Measurements from ENCODE around the gene CBARP. TPM values are rescaled to one million over a fixed set of nuclear protein-coding genes. Genes with fewer than 3 reads are reported as not detected.

CBARP gene
- polyA plus RNA-seq, 3 donors, result not detected

GRCh38 chr19:1248786-1249297, 11.0 kb upstream of the CBARP start:
- Histone ChIP-seq H2AFZ (ENCODE audit: insufficient read depth, low read depth, low read length, poor library complexity, severe bottlenecking) (no peak overlapping the region), H3K27me3 (ENCODE audit: control insufficient read depth in 2 of 2, insufficient read depth in 2 of 2, low read length in 2 of 2) (no peaks in the 10 kb centered on the region), H3K4me1 (ENCODE audit: control insufficient read depth in 1 of 2, insufficient read depth in 2 of 2, low read length in 2 of 2) (peaks cover 38 to 46% of the 10 kb centered on the region in 2 donors), H3K4me2 (replicated peaks; ENCODE audit: extremely low read depth, low read length, poor library complexity, severe bottlenecking) (peak overlapping the region; percentile 75), H3K79me2 (ENCODE audit: insufficient read depth, low read length) (peaks cover 55% of the 10 kb centered on the region), H4K20me1 (ENCODE audit: insufficient read depth, low read length) (peaks cover 54% of the 10 kb centered on the region), H3K9ac (ENCODE audit: insufficient read depth, low read length, poor library complexity, severe bottlenecking) (peak overlapping the region; percentile 97), H3K9me3 (replicated peaks in 1 of 2; ENCODE audit: control insufficient read depth in 1 of 2, insufficient read depth in 1 of 2, low read length in 2 of 2) (no peaks in the 10 kb centered on the region), H3K36me3 (replicated peaks in 1 of 2; ENCODE audit: control insufficient read depth in 1 of 2, insufficient read depth in 2 of 2, low read length in 2 of 2) (peaks cover 10 to 16% of the 10 kb centered on the region in 2 donors), H3K4me3 (replicated peaks in 1 of 3; ENCODE audit: low read depth in 2 of 3, low read length in 3 of 3) (peak overlapping the region; percentile 59 to 99 (median 83)), H3K27ac (ENCODE audit: low read depth in 1 of 2, low read length in 2 of 2) (peak overlapping the region; percentile 92 to 95)
- peak overlapping the region; percentile 85 to 97 (median 95) for H3K27ac Mint-ChIP-seq
- DNase-seq, result peak; percentile 76 to 87 (median 77)
- peak overlapping the region; percentile 76 to 87 for H3K4me3 Mint-ChIP-seq
- peaks cover 0 to 2% (median 0%) of the 10 kb centered on the region in 7 donors for H3K9me3 Mint-ChIP-seq
- H3K27me3 Mint-ChIP-seq (ENCODE audit: low read depth in 3 of 3), result peaks cover 0 to 6% (median 0%) of the 10 kb centered on the region in 3 donors
- TF ChIP-seq CTCF (IDR thresholded peaks at IDR 0.05), result peak; percentile 93
- under 1% methylated on average over 61 of the region's 74 CpGs for WGBS (ENCODE audit: insufficient coverage)
- H3K4me1 Mint-ChIP-seq, result peaks cover 22% of the 10 kb centered on the region
- peaks cover 8 to 16% of the 10 kb centered on the region in 2 donors for H3K36me3 Mint-ChIP-seq
- intact Hi-C loops (cut with micrococcal nuclease), result loop anchor here in 1 of 2 donors (10.0 kb wide), 3 partner anchors 144 to 384 kb away; partner anchors contain the start of genes ARID3A and GPX4

DNA sequence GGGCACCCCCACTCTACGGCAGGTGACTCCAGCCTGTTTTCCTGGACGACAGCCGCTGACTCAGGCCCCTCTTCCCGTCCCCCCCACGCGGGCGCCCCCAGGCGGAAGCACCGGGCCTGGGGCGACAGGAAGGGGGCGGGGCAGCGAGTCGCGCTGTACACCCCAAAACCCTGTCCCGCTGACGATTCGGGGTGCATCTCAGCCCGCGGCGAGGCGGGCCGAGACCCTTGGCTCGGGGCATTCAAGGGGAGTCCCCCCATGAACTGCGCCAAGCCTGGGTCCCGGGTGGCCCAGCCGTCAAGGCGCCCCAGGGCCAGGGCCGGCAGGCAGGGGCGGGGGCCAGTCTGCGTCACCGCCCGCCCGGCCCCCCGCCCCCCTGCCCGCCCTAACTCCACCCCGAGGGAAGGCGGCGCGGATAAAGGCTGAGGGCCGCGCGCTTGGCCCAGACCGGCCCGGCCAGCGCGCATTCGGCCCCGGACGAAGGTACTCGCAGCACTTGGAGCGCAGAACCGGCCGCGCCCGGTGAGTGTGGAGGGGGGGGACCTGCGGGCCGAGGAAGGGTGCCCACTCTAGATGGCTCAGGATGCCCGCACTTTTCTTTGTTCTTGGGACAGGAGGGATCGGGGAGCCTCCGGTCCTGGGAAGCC, 10.5 kb upstream of the CBARP start, which contains the start of gene MIDN:
Gene MIDN (plus strand): TSS at position 445 of the 647 bp plus-strand sequence. CDS start 1,714 bp downstream, outside the sequence.
- H3K27me3 Mint-ChIP-seq (ENCODE audit: low read depth in 3 of 3), result peaks cover 0 to 6% (median 0%) of the 10 kb centered on the region in 3 donors
- Histone ChIP-seq H3K27ac (ENCODE audit: low read depth in 1 of 2, low read length in 2 of 2) (peak within 1 kb of the TSS; percentile 92 to 95), H3K4me3 (replicated peaks in 1 of 3; ENCODE audit: low read depth in 2 of 3, low read length in 3 of 3) (peak within 1 kb of the TSS; percentile 59 to 99 (median 83)), H2AFZ (ENCODE audit: insufficient read depth, low read depth, low read length, poor library complexity, severe bottlenecking) (peak within 1 kb of the TSS; percentile 48), H3K36me3 (replicated peaks in 1 of 2; ENCODE audit: control insufficient read depth in 1 of 2, insufficient read depth in 2 of 2, low read length in 2 of 2) (peaks cover 7 to 10% of the 10 kb centered on the region in 2 donors), H3K4me1 (ENCODE audit: control insufficient read depth in 1 of 2, insufficient read depth in 2 of 2, low read length in 2 of 2) (peaks cover 38 to 46% of the 10 kb centered on the region in 2 donors), H4K20me1 (ENCODE audit: insufficient read depth, low read length) (peaks cover 54% of the 10 kb centered on the region), H3K9me3 (replicated peaks in 1 of 2; ENCODE audit: control insufficient read depth in 1 of 2, insufficient read depth in 1 of 2, low read length in 2 of 2) (no peaks in the 10 kb centered on the region), H3K79me2 (ENCODE audit: insufficient read depth, low read length) (peaks cover 53% of the 10 kb centered on the region), H3K4me2 (replicated peaks; ENCODE audit: extremely low read depth, low read length, poor library complexity, severe bottlenecking) (peak within 1 kb of the TSS; percentile 75), H3K27me3 (ENCODE audit: control insufficient read depth in 2 of 2, insufficient read depth in 2 of 2, low read length in 2 of 2) (no peaks in the 10 kb centered on the region), H3K9ac (ENCODE audit: insufficient read depth, low read length, poor library complexity, severe bottlenecking) (peak within 1 kb of the TSS; percentile 97)
- H3K4me1 Mint-ChIP-seq, result peaks cover 22% of the 10 kb centered on the region
- H3K27ac Mint-ChIP-seq, result peak within 1 kb of the TSS; percentile 85 to 97 (median 95)
- peak within 1 kb of the TSS; percentile 76 to 87 for H3K4me3 Mint-ChIP-seq
- no peak for TF ChIP-seq CTCF (IDR thresholded peaks at IDR 0.05)
- peak; percentile 88 to 96 (median 89) for DNase-seq
- WGBS (ENCODE audit: insufficient coverage), result under 1% methylated on average over 42 of the region's 60 CpGs
- intact Hi-C loops (cut with micrococcal nuclease), result loop anchor here in 1 of 2 donors (10.0 kb wide), 3 partner anchors 143 to 383 kb away; partner anchors contain the start of genes ARID3A and GPX4
- H3K9me3 Mint-ChIP-seq, result peaks cover 0 to 2% (median 0%) of the 10 kb centered on the region in 7 donors
- peaks cover 6 to 12% of the 10 kb centered on the region in 2 donors for H3K36me3 Mint-ChIP-seq
